Measurements from ENCODE around the gene FGFRL1.

Gene FGFRL1

DNA sequence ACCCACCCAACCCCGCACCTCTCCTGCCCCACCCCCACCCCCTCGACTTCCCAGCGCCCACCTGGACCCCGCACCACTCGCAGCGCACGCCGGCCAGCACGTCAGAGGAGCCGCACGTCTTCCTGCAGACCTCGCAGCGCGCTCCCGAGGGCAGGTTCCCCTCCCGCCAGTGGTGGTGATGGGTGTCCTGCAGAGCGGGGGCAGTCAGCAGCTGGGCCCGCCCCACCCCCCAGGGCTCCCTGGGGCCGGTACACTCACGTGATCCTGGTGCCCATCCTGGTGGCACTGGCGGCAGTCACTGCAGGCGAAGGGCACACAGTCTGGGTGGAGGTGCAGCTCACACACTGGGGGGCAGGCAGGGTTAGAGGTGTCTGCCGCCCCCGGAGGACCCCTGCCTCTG lies 43.2 kb upstream of the FGFRL1 start:
- Histone ChIP-seq H3K4me2 (ENCODE audit: low read length) (no peak overlapping the region), H3K9ac (ENCODE audit: low read length) (no peak overlapping the region), H3K27ac (ENCODE audit: low read depth, low read length, poor library complexity, severe bottlenecking) (no peak overlapping the region), H3K4me3 (ENCODE audit: low read depth, low read length, poor library complexity, severe bottlenecking) (no peak overlapping the region), H3K79me2 (ENCODE audit: insufficient read depth, low read length) (no peaks in the 10 kb centered on the region), H4K20me1 (ENCODE audit: insufficient read depth, low read length) (no peaks in the 10 kb centered on the region), H3K9me3 (ENCODE audit: low read length) (no peaks in the 10 kb centered on the region), H3K9me2 (ENCODE audit: low read depth, low read length) (no peaks in the 10 kb centered on the region), H3K27me3 (ENCODE audit: insufficient read depth, low read length) (no peaks in the 10 kb centered on the region), H2AFZ (ENCODE audit: low read length) (no peak overlapping the region), H3K4me1 (ENCODE audit: insufficient read depth, low read length, severe bottlenecking) (peaks cover 10% of the 10 kb centered on the region), H3K36me3 (ENCODE audit: insufficient read depth, low read length) (no peaks in the 10 kb centered on the region), H3F3A (ENCODE audit: insufficient read depth, low read length) (no peaks in the 10 kb centered on the region)
- no peak for TF ChIP-seq EZH2 (IDR thresholded peaks at IDR 0.05; ENCODE audit: borderline replicate concordance, low read length)
- TF ChIP-seq, protein P1, sequence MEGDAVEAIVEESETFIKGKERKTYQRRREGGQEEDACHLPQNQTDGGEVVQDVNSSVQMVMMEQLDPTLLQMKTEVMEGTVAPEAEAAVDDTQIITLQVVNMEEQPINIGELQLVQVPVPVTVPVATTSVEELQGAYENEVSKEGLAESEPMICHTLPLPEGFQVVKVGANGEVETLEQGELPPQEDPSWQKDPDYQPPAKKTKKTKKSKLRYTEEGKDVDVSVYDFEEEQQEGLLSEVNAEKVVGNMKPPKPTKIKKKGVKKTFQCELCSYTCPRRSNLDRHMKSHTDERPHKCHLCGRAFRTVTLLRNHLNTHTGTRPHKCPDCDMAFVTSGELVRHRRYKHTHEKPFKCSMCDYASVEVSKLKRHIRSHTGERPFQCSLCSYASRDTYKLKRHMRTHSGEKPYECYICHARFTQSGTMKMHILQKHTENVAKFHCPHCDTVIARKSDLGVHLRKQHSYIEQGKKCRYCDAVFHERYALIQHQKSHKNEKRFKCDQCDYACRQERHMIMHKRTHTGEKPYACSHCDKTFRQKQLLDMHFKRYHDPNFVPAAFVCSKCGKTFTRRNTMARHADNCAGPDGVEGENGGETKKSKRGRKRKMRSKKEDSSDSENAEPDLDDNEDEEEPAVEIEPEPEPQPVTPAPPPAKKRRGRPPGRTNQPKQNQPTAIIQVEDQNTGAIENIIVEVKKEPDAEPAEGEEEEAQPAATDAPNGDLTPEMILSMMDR (IDR thresholded peaks at IDR 0.05; ENCODE audit: low read length), result no peak

DNA sequence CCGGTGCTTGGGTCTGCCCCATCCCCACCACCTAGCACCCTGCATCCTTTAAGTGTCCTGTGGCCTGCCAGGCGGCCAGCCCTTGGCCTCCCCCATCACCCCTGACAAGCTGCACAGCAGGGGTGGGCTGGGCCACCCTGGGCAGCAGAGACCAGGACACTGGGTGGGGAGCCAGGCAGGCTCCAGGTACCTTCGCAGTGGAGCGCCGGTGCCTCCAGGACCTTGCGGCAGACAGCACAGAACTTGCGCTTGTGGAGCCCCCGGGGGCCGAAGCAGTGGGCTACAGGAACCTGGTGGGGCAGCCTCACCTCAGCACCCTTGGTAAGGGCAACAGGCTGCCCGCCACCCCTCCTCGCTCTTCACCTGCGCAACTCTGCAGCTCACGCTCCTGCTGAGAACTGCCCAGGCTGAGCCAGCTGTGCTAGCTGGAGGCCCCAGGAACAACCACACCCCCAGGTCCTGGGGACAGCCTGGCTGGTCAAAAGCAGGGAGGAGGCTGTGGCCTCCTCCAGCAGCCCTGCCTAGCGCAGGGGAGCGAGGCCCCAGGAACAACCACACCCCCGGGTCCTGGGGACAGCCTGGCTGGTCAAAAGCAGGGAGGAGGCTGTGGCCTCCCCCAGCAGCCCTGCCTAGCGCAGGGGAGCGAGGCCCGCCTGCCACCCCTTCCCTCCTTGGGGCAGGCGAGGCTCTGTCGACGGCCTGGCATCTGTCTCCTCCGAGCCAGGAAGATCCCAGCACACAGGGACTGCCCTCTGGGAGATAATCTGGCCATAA lies 42.6 kb upstream of the FGFRL1 start:
- no peak overlapping the region for H3K4me2 ChIP-seq (ENCODE audit: low read length)
- H3K27ac ChIP-seq (ENCODE audit: low read depth, low read length, poor library complexity, severe bottlenecking), result no peak overlapping the region
- TF ChIP-seq, protein P1 (IDR thresholded peaks at IDR 0.05; ENCODE audit: low read length), result no peak
- TF ChIP-seq EZH2 (IDR thresholded peaks at IDR 0.05; ENCODE audit: borderline replicate concordance, low read length), result no peak
- H3K27me3 ChIP-seq (ENCODE audit: insufficient read depth, low read length), result no peaks in the 10 kb centered on the region
- H3K9me3 ChIP-seq (ENCODE audit: low read length), result no peaks in the 10 kb centered on the region
- H4K20me1 ChIP-seq (ENCODE audit: insufficient read depth, low read length), result no peaks in the 10 kb centered on the region
- H3K4me3 ChIP-seq (ENCODE audit: low read depth, low read length, poor library complexity, severe bottlenecking), result no peak overlapping the region
- no peaks in the 10 kb centered on the region for H3F3A ChIP-seq (ENCODE audit: insufficient read depth, low read length)
- peaks cover 10% of the 10 kb centered on the region for H3K4me1 ChIP-seq (ENCODE audit: insufficient read depth, low read length, severe bottlenecking)
- H2AFZ ChIP-seq (ENCODE audit: low read length), result no peak overlapping the region
- H3K79me2 ChIP-seq (ENCODE audit: insufficient read depth, low read length), result no peaks in the 10 kb centered on the region
- no peaks in the 10 kb centered on the region for H3K36me3 ChIP-seq (ENCODE audit: insufficient read depth, low read length)
- H3K9ac ChIP-seq (ENCODE audit: low read length), result no peak overlapping the region
- H3K9me2 ChIP-seq (ENCODE audit: low read depth, low read length), result no peaks in the 10 kb centered on the region

DNA sequence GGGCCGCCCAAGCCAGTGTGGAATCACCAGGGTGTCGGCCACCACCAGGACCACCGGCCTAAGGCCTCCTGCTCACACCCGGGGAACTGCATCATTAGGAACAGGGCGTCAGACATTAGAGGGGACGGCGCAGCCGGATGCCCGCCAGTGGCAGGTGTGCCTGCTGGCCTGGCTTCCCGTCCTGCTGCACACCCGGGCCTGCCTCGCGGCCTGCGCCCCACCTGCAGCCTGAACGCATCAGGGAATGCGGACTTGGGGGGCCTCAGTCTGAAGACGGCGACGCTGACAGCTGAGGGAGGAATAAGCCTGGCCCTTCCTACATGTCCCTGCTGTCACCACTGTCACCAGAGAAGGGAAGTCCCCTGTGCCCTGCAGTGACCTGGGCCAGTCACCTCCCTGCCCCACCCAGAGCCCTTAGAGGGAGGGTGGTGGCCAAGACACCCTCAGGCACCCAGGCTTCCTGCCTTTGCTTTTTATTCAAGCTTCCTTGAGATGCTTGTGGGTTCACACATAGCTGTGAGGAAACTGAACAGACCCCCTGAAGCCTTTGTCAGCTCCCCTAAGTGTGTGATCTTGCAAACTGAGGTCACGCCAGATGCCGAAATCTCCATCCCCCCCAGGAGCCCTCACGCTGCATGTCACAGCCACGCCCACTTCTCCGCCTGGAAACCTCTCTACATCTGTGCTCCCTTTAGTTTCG lies 41.2 kb upstream of the FGFRL1 start:
- Histone ChIP-seq H2AFZ (ENCODE audit: low read length) (no peak overlapping the region), H3F3A (ENCODE audit: insufficient read depth, low read length) (no peaks in the 10 kb centered on the region), H3K4me2 (ENCODE audit: low read length) (no peak overlapping the region), H3K36me3 (ENCODE audit: insufficient read depth, low read length) (no peaks in the 10 kb centered on the region), H3K4me3 (ENCODE audit: low read depth, low read length, poor library complexity, severe bottlenecking) (no peak overlapping the region), H3K9me2 (ENCODE audit: low read depth, low read length) (no peaks in the 10 kb centered on the region), H3K9me3 (ENCODE audit: low read length) (no peaks in the 10 kb centered on the region), H3K79me2 (ENCODE audit: insufficient read depth, low read length) (no peaks in the 10 kb centered on the region), H3K9ac (ENCODE audit: low read length) (no peak overlapping the region), H3K27me3 (ENCODE audit: insufficient read depth, low read length) (no peaks in the 10 kb centered on the region), H3K4me1 (ENCODE audit: insufficient read depth, low read length, severe bottlenecking) (peaks cover 10% of the 10 kb centered on the region), H4K20me1 (ENCODE audit: insufficient read depth, low read length) (no peaks in the 10 kb centered on the region), H3K27ac (ENCODE audit: low read depth, low read length, poor library complexity, severe bottlenecking) (no peak overlapping the region)
- TF ChIP-seq EZH2 (IDR thresholded peaks at IDR 0.05; ENCODE audit: borderline replicate concordance, low read length), result no peak
- TF ChIP-seq, protein P1 (IDR thresholded peaks at IDR 0.05; ENCODE audit: low read length), result no peak

Measured in OCI-LY1 (cell line).